OCI-LY1 (cell line): Measurements from ENCODE around the gene GABBR2.

Experiments used
- H2AFZ ChIP-seq: fragments of 200-600 bp; sonication (generic), shearing (Covaris generic); 2 replicates; pipeline ENCODE4 v1.6.0; 2014; ENCODE audit warnings: antibody characterized with exemption, mild to moderate bottlenecking, low read length
- H3F3A ChIP-seq: fragments of 200-600 bp; sonication (generic), shearing (Covaris generic); 2 replicates; pipeline ENCODE4 v1.6.0; 2014; ENCODE audit warnings: mild to moderate bottlenecking, antibody characterized with exemption, low read length, moderate library complexity; ENCODE audit not compliant: insufficient read depth
- H3K27ac ChIP-seq: fragments of 200-600 bp; sonication (generic); 2 replicates; pipeline ENCODE4 v1.5.1; 2014; ENCODE audit warnings: low read length, mixed run types, mild to moderate bottlenecking, low read depth; ENCODE audit not compliant: poor library complexity, severe bottlenecking
- H3K27me3 ChIP-seq: fragments of 200-600 bp; sonication (generic); 2 replicates; pipeline ENCODE4 v1.6.0; 2014; ENCODE audit warnings: antibody characterized with exemption, mild to moderate bottlenecking, low read length, moderate library complexity; ENCODE audit not compliant: insufficient read depth
- H3K36me3 ChIP-seq: fragments of 200-600 bp; sonication (generic); 2 replicates; pipeline ENCODE4 v1.6.1; 2014; ENCODE audit warnings: mild to moderate bottlenecking, antibody characterized with exemption, low read length, moderate library complexity, mixed read lengths; ENCODE audit not compliant: insufficient read depth
- H3K4me1 ChIP-seq: fragments of 200-600 bp; sonication (generic); 2 replicates; pipeline ENCODE4 v1.5.1; 2014; ENCODE audit warnings: mild to moderate bottlenecking, low read length, moderate library complexity; ENCODE audit not compliant: insufficient read depth, severe bottlenecking
- H3K4me2 ChIP-seq: fragments of 200-600 bp; sonication (generic), shearing (Covaris generic); 2 replicates; pipeline ENCODE4 v1.6.1; 2014; ENCODE audit warnings: low read length
- H3K4me3 ChIP-seq: fragments of 200-600 bp; sonication (generic); 2 replicates; pipeline ENCODE4 v1.5.1; 2014; ENCODE audit warnings: low read length, low read depth, mild to moderate bottlenecking, mixed read lengths; ENCODE audit not compliant: poor library complexity, severe bottlenecking
- H3K79me2 ChIP-seq: fragments of 200-600 bp; shearing (Covaris generic); 2 replicates; pipeline ENCODE4 v1.6.1; 2016; ENCODE audit warnings: mixed run types, low read length, mixed read lengths; ENCODE audit not compliant: insufficient read depth
- H3K9ac ChIP-seq: fragments of 200-600 bp; sonication (generic), shearing (Covaris generic); 2 replicates; pipeline ENCODE4 v1.6.1; 2014; ENCODE audit warnings: mild to moderate bottlenecking, low read length, mixed read lengths
- H3K9me2 ChIP-seq: fragments of 200-600 bp; sonication (generic), shearing (Covaris generic); 2 replicates; pipeline ENCODE4 v1.6.1; 2014; ENCODE audit warnings: low read depth, mild to moderate bottlenecking, low read length, mixed read lengths
- H3K9me3 ChIP-seq: fragments of 200-600 bp; shearing (Covaris generic); 2 replicates; pipeline ENCODE4 v1.6.1; 2014; ENCODE audit warnings: low read length, mixed read lengths
- H4K20me1 ChIP-seq: fragments of 200-600 bp; sonication (generic), shearing (Covaris generic); 2 replicates; pipeline ENCODE4 v1.6.0; 2016; ENCODE audit warnings: mild to moderate bottlenecking, low read length; ENCODE audit not compliant: insufficient read depth
- CTCF ChIP-seq: fragments of 200-600 bp; sonication (generic), shearing (Covaris generic); IDR thresholded peaks from 2 replicates; pipeline ENCODE4 v1.5.1; 2017; ENCODE audit warnings: mild to moderate bottlenecking, antibody characterized with exemption, low read length, moderate library complexity, mixed read lengths
- EZH2 ChIP-seq: fragments of 200-600 bp; sonication (generic), shearing (Covaris generic); IDR thresholded peaks from 2 replicates; pipeline ENCODE4 v1.8.0; 2017; ENCODE audit warnings: borderline replicate concordance, mixed run types, mild to moderate bottlenecking, antibody characterized with exemption, low read length, moderate library complexity, mixed read lengths

Gene GABBR2

GRCh38 chr9:98611319-98611718 is 97.4 kb downstream of the GABBR2 start:
- Histone ChIP-seq H4K20me1 (no peaks in the 10 kb centered on the region), H3K27ac (no peak overlapping the region), H3K27me3 (no peaks in the 10 kb centered on the region), H3F3A (no peaks in the 10 kb centered on the region), H3K79me2 (no peaks in the 10 kb centered on the region), H3K36me3 (no peaks in the 10 kb centered on the region), H2AFZ (no peak overlapping the region), H3K4me3 (no peak overlapping the region), H3K9ac (no peak overlapping the region), H3K4me2 (no peak overlapping the region), H3K9me3 (no peaks in the 10 kb centered on the region), H3K4me1 (no peaks in the 10 kb centered on the region), H3K9me2 (no peaks in the 10 kb centered on the region)
- no peak for TF ChIP-seq EZH2
- no peak for TF ChIP-seq CTCF

- no peak overlapping the region for H2AFZ ChIP-seq
- H3K9me2 ChIP-seq: no peaks in the 10 kb centered on the region
- no peak for TF ChIP-seq EZH2
- no peak for TF ChIP-seq CTCF
- H4K20me1 ChIP-seq: no peaks in the 10 kb centered on the region
- no peaks in the 10 kb centered on the region for H3F3A ChIP-seq
- no peak overlapping the region for H3K9ac ChIP-seq
- H3K27me3 ChIP-seq: no peaks in the 10 kb centered on the region
- no peaks in the 10 kb centered on the region for H3K9me3 ChIP-seq
- H3K27ac ChIP-seq: no peak overlapping the region
- H3K4me2 ChIP-seq: no peak overlapping the region
- H3K36me3 ChIP-seq: no peaks in the 10 kb centered on the region
- no peaks in the 10 kb centered on the region for H3K4me1 ChIP-seq
- no peaks in the 10 kb centered on the region for H3K79me2 ChIP-seq
- no peak overlapping the region for H3K4me3 ChIP-seq
Measured at GRCh38 chr9:98610711-98611110, 98.0 kb downstream of the GABBR2 start.

- no peak overlapping the region for H2AFZ ChIP-seq
- no peaks in the 10 kb centered on the region for H4K20me1 ChIP-seq
- H3F3A ChIP-seq: no peaks in the 10 kb centered on the region
- no peaks in the 10 kb centered on the region for H3K9me2 ChIP-seq
- no peaks in the 10 kb centered on the region for H3K27me3 ChIP-seq
- no peaks in the 10 kb centered on the region for H3K4me1 ChIP-seq
- no peak overlapping the region for H3K9ac ChIP-seq
- H3K36me3 ChIP-seq: no peaks in the 10 kb centered on the region
- H3K27ac ChIP-seq: no peak overlapping the region
- H3K4me3 ChIP-seq: no peak overlapping the region
- TF ChIP-seq CTCF: no peak
- TF ChIP-seq EZH2: no peak
- no peaks in the 10 kb centered on the region for H3K79me2 ChIP-seq
- no peaks in the 10 kb centered on the region for H3K9me3 ChIP-seq
- H3K4me2 ChIP-seq: no peak overlapping the region
Measured at GRCh38 chr9:98610211-98610610, 98.5 kb downstream of the GABBR2 start.
